ENCODE measurements around the gene AKAP17A.

DNA sequence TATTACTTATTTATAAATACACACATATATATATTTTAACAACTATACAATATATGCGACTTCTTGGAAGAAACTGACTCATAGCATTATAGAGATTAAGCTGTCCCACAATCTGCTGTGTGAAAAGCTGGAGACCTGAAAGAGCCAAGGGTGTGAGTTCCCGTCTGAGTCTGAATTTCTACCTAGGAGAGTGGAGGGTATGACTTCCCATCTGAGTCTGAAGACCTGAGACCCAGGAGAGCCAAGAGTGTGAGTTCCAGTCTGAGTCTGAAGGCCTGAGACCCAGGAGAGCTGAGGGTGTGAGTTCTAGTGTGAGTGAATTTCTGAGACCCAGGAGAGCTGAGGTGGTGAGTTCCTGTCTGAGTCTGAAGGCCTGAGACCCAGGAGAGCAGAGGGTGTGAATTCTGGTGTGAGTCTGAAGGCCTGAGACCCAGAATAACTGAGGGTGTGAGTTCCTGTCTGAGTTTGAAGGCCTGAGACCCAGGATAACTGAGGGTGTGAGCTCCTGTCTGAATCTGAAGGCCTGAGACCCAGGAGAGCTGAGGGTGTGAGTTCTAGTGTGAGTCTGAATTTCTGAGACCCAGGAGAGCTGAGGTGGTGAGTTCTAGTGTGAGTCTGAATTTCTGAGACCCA lies 45.5 kb upstream of the AKAP17A start:
- TF ChIP-seq, protein P1, sequence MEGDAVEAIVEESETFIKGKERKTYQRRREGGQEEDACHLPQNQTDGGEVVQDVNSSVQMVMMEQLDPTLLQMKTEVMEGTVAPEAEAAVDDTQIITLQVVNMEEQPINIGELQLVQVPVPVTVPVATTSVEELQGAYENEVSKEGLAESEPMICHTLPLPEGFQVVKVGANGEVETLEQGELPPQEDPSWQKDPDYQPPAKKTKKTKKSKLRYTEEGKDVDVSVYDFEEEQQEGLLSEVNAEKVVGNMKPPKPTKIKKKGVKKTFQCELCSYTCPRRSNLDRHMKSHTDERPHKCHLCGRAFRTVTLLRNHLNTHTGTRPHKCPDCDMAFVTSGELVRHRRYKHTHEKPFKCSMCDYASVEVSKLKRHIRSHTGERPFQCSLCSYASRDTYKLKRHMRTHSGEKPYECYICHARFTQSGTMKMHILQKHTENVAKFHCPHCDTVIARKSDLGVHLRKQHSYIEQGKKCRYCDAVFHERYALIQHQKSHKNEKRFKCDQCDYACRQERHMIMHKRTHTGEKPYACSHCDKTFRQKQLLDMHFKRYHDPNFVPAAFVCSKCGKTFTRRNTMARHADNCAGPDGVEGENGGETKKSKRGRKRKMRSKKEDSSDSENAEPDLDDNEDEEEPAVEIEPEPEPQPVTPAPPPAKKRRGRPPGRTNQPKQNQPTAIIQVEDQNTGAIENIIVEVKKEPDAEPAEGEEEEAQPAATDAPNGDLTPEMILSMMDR (IDR thresholded peaks at IDR 0.05; ENCODE audit: insufficient read depth, low read length, poor library complexity, severe bottlenecking) = no peak
- no peak for TF ChIP-seq EZH2phosphoT487 (conservative IDR thresholded peaks at IDR 0.05; ENCODE audit: low read length)

Measured in SU-DHL-6 (cell line).